Right atrium auricular region (tissue), 2 donors: Measurements from ENCODE around the gene DXO. TPM values are rescaled to one million over a fixed set of nuclear protein-coding genes. Genes with fewer than 3 reads are reported as not detected.

Experiments
- DNase-seq: peaks from one replicate; pipeline ENCODE4 v3.0.0-alpha.2; 2019; ENCODE audit warnings: low spot score
- H3K27ac ChIP-seq, 2 donors: fragments of 200-600 bp; sonication (generic); 1 replicate in 1 of 2; 2 replicates in 1 of 2; pipeline ENCODE4 v1.5.1; 2016 to 2019
- H3K27me3 ChIP-seq, 2 donors: fragments of 200-600 bp; sonication (generic); one replicate each; pipeline versions ENCODE4 v1.5.1 to v1.6.0; 2017 to 2019
- H3K36me3 ChIP-seq: fragments of 200-600 bp; sonication (generic); one replicate; pipeline ENCODE4 v1.5.1; 2016
- H3K4me1 ChIP-seq, 2 donors: fragments of 200-600 bp; sonication (generic); one replicate each; pipeline versions ENCODE4 v1.5.1 to v1.6.0; 2017 to 2019
- H3K4me3 ChIP-seq, 2 donors: fragments of 200-600 bp; sonication (generic); 1 replicate in 1 of 2; 2 replicates in 1 of 2; pipeline ENCODE4 v1.5.1; 2017 to 2019; ENCODE audit warnings: mild to moderate bottlenecking in 1 of 2, moderate library complexity in 1 of 2
- H3K9me3 ChIP-seq, 2 donors: fragments of 200-600 bp; sonication (generic); one replicate each; pipeline ENCODE4 v1.5.1; 2019
- CTCF ChIP-seq, 2 donors: fragments of 200-600 bp; sonication (generic); IDR thresholded peaks; one replicate each; pipeline ENCODE4 v1.5.1; 2019; ENCODE audit warnings: antibody characterized with exemption in 2 of 2
- total RNA-seq, 2 donors: library from RNA; depleted of rRNA; stranded (reverse); fragments of >200 nt; gene quantifications; one replicate each; pipeline ENCODE4 v1.1.0, GENCODE V29; 2016

The DXO gene
- total RNA-seq, 2 donors from 2014 or later: 12.1 to 14.1 TPM

- Histone ChIP-seq H3K27me3 (no peaks in the 10 kb centered on the region), H3K4me3 (no peak overlapping the region), H3K36me3 (peaks cover 30% of the 10 kb centered on the region), H3K9me3 (no peaks in the 10 kb centered on the region), H3K27ac (no peak overlapping the region), H3K4me1 (peaks cover 0 to 15% of the 10 kb centered on the region in 2 donors)
- TF ChIP-seq CTCF (IDR thresholded peaks at IDR 0.05): no peak
- DNase-seq: no peak
Observed at GRCh38 chr6:31949926-31950548, 21.9 kb downstream of the DXO start.

GRCh38 chr6:31948753-31949413 is 23.1 kb downstream of the DXO start:
- Histone ChIP-seq H3K4me1 (peaks cover 0 to 20% of the 10 kb centered on the region in 2 donors), H3K27ac (no peak overlapping the region), H3K27me3 (no peaks in the 10 kb centered on the region), H3K4me3 (no peak overlapping the region), H3K9me3 (no peaks in the 10 kb centered on the region), H3K36me3 (peaks cover 18% of the 10 kb centered on the region)
- DNase-seq: no peak
- no peak for TF ChIP-seq CTCF (IDR thresholded peaks at IDR 0.05)

- Histone ChIP-seq H3K4me3 (no peak overlapping the region), H3K9me3 (no peaks in the 10 kb centered on the region), H3K27me3 (no peaks in the 10 kb centered on the region), H3K36me3 (peaks cover 13% of the 10 kb centered on the region), H3K4me1 (peaks cover 0 to 20% of the 10 kb centered on the region in 2 donors), H3K27ac (no peak overlapping the region)
- TF ChIP-seq CTCF (IDR thresholded peaks at IDR 0.05): no peak
- DNase-seq: no peak
Observed at GRCh38 chr6:31948306-31948705, 23.6 kb downstream of the DXO start.

- Histone ChIP-seq H3K27me3 (no peaks in the 10 kb centered on the region), H3K27ac (no peak overlapping the region), H3K36me3 (peaks cover 10% of the 10 kb centered on the region), H3K4me1 (peaks cover 0 to 20% of the 10 kb centered on the region in 2 donors), H3K9me3 (no peaks in the 10 kb centered on the region), H3K4me3 (no peak overlapping the region)
- DNase-seq: no peak
- no peak for TF ChIP-seq CTCF (IDR thresholded peaks at IDR 0.05)
Observed at GRCh38 chr6:31947864-31948263, 24.1 kb downstream of the DXO start.

GRCh38 chr6:31947070-31947675 is 24.8 kb downstream of the DXO start:
- Histone ChIP-seq H3K36me3 (peaks cover 10% of the 10 kb centered on the region), H3K27me3 (no peaks in the 10 kb centered on the region), H3K9me3 (no peaks in the 10 kb centered on the region), H3K4me3 (no peak overlapping the region), H3K27ac (peak overlapping the region in 1 of 2 donors; percentile 75), H3K4me1 (peaks cover 0 to 20% of the 10 kb centered on the region in 2 donors)
- no peak for TF ChIP-seq CTCF (IDR thresholded peaks at IDR 0.05)
- DNase-seq: no peak
